GM18499 (cell line): Measurements from ENCODE around the gene SOX11.

Experiments used
- ATAC-seq: cut with Tn5 transposase; IDR thresholded peaks from one replicate; pipeline ENCODE4 v1.9.1; 2021; ENCODE audit warnings: moderate number of reproducible peaks; ENCODE audit not compliant: insufficient read depth, unreplicated experiment

Gene SOX11

GRCh38 chr2:5720426-5720825, 28.2 kb downstream of the SOX11 start:
- no peak for ATAC-seq

GRCh38 chr2:5722236-5722635, 30.1 kb downstream of the SOX11 start:
- no peak for ATAC-seq

- no peak for ATAC-seq
Observed at GRCh38 chr2:5723791-5724735, 31.9 kb downstream of the SOX11 start.

GRCh38 chr2:5725072-5725471, 32.9 kb downstream of the SOX11 start:
- no peak for ATAC-seq

GRCh38 chr2:5725794-5726463, 33.7 kb downstream of the SOX11 start:
- no peak for ATAC-seq

- ATAC-seq: no peak
Observed at GRCh38 chr2:5727235-5727634, 35.1 kb downstream of the SOX11 start.

- no peak for ATAC-seq
Observed at GRCh38 chr2:5729416-5729815, 37.2 kb downstream of the SOX11 start.

GRCh38 chr2:5730386-5730785, 38.2 kb downstream of the SOX11 start:
- no peak for ATAC-seq

GRCh38 chr2:5734859-5735520, 42.8 kb downstream of the SOX11 start:
- no peak for ATAC-seq

GRCh38 chr2:5735521-5735861, 43.3 kb downstream of the SOX11 start:
- ATAC-seq: no peak

GRCh38 chr2:5736050-5736449, 43.9 kb downstream of the SOX11 start:
- ATAC-seq: no peak

- ATAC-seq: no peak
Observed at GRCh38 chr2:5736886-5737285, 44.7 kb downstream of the SOX11 start.

GRCh38 chr2:5740053-5740452, 47.9 kb downstream of the SOX11 start:
- ATAC-seq: no peak

- no peak for ATAC-seq
Observed at GRCh38 chr2:5740817-5741216, 48.6 kb downstream of the SOX11 start.

GRCh38 chr2:5741242-5741641, 49.1 kb downstream of the SOX11 start:
- ATAC-seq: no peak

- ATAC-seq: no peak
Observed at GRCh38 chr2:5742126-5742525, 49.9 kb downstream of the SOX11 start.

GRCh38 chr2:5748391-5748790, 56.2 kb downstream of the SOX11 start:
- ATAC-seq: no peak

- ATAC-seq: no peak
Observed at GRCh38 chr2:5748946-5749345, 56.8 kb downstream of the SOX11 start.

- no peak for ATAC-seq
Observed at GRCh38 chr2:5749347-5749746, 57.2 kb downstream of the SOX11 start.
